HL-60 (cell line): ENCODE measurements around the gene BEST2.

Source experiments
- GABPA ChIP-seq: IDR thresholded peaks from 2 replicates; pipeline ENCODE4 v1.6.1; 2012; ENCODE audit warnings: low read depth
- POLR2AphosphoS5 ChIP-seq: IDR thresholded peaks from 2 replicates; pipeline ENCODE4 v1.6.1; 2012; ENCODE audit warnings: low read depth
- TF ChIP-seq, protein P1 (sequence below): IDR thresholded peaks from one replicate; pipeline ENCODE4 v1.5.1; 2011; ENCODE audit warnings: low read length, control low read depth, inconsistent platforms; ENCODE audit not compliant: insufficient read depth

DNA sequence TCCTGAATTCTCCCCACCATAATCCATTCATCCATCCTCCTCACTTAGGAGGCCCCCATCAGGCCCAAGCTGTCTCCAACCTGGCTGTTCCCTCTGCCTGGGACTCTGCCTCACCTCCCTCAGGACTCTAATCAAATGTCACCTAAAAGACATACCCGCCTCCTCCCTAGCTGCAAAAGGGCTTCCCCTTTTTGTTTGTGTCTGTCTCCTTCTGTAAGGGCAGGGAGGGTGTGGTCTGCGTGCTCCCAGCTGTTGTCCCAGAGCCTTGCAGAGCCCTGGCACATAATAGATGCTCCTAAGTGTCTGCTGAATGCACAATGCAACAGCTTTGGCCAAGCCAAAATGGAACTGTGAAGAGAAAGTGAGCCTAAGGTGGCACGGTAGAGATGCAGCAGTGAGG lies 21.5 kb upstream of the BEST2 start:
- TF ChIP-seq, protein P1, sequence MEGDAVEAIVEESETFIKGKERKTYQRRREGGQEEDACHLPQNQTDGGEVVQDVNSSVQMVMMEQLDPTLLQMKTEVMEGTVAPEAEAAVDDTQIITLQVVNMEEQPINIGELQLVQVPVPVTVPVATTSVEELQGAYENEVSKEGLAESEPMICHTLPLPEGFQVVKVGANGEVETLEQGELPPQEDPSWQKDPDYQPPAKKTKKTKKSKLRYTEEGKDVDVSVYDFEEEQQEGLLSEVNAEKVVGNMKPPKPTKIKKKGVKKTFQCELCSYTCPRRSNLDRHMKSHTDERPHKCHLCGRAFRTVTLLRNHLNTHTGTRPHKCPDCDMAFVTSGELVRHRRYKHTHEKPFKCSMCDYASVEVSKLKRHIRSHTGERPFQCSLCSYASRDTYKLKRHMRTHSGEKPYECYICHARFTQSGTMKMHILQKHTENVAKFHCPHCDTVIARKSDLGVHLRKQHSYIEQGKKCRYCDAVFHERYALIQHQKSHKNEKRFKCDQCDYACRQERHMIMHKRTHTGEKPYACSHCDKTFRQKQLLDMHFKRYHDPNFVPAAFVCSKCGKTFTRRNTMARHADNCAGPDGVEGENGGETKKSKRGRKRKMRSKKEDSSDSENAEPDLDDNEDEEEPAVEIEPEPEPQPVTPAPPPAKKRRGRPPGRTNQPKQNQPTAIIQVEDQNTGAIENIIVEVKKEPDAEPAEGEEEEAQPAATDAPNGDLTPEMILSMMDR = no peak
- TF ChIP-seq GABPA = no peak
- no peak for TF ChIP-seq POLR2AphosphoS5
